GM18498 (cell line): ENCODE measurements around the gene MELTF.

Experiments used
- ATAC-seq: cut with Tn5 transposase; IDR thresholded peaks from one replicate; pipeline ENCODE4 v1.9.1; 2021; ENCODE audit warnings: mild to moderate bottlenecking, moderate library complexity; ENCODE audit not compliant: unreplicated experiment

The MELTF gene

GRCh38 chr3:196995027-196995426 lies 34.6 kb downstream of the MELTF start:
- no peak for ATAC-seq

DNA sequence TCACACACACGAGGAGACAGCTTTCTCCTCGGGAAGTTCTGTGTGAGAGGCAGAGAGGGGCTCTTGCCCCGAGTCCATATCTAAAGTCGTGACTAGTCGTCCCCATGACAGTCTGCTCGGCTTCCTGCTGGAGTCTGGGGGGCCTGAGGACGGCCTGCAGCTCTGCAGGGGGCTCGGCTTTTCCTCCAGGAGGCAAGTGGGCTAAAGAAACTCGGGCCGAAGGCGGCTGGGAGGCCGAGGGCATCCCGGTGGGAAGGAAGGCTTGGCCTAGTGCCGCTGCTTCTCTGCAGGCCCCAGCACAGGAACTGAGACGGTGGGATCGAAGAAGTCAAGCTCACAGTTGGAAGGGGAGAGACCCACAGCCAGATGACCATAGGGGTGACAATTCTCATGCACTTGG lies 35.6 kb downstream of the MELTF start:
- no peak for ATAC-seq

DNA sequence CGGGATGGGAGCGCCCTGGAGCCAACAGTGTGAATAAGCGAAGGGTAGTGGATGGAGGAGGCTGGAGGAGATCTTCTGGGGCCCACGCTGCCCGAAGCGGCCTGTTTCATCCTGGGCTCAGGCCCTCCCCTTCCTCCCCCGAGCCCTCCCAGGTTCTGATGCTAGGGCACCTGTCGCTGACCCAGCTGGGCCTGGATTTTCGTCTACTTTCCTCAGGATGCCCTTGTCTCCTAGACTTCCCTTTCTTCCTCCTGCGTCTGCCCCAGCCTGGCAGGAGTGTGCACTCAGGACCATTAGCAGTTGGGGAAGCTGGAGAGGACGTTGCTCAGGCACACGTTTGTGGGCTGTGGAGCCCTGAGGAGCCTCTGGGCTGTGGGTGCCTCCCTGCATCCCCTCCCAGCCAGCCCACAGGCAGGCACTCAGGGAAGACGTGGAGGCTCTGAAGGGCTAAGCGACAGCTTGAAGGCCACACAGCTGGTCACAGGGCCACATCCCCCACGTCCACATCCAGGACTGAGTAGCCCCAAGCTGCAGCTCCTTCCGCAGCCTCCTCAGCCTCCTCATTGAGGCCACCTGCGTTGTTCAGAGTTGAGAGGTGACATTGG lies 37.1 kb downstream of the MELTF start:
- no peak for ATAC-seq

DNA sequence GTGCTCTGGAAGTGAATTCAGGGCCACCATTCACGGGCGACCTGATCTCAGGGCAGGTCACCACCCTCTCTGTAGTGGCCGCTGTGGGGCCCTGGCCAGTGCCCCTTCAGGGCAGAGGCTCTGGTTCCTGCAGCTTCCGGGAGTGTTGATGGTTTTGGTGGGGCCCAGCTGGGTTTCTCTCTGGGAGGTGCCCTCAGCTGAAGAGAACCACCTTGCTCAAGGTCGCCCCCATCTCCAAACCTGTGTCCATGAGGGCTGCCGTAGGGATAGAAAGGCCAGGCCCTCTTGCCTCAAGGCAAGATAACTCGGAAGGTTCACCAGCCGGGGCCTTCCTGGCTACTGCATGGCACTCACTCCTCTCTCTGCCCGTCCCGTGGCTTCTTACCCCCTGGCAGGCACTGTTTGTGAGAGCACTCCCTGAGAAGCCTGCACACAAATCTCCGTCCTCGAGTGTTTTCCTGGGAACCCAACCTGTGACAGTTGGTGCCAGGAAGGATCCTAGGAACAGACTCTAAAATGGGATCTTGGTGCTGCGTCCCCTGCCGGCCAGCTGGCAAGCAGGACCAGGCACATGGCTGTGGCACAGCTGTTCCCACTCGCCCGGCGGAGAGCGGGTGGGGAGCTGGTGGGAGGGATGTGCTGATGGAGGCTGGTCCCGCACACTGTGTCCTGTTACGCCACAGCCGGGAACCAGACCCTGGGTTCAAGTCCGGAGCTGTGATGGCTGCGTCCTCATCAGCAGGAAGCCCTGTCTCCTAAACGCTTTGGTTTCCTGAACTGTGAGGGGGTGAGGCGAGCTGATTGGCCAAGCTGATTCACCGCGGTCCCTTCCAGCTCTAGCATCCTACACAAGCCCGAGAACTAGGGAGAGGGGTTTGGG lies 37.8 kb downstream of the MELTF start:
- no peak for ATAC-seq

GRCh38 chr3:196990601-196991007 lies 39.0 kb downstream of the MELTF start:
- ATAC-seq: no peak

DNA sequence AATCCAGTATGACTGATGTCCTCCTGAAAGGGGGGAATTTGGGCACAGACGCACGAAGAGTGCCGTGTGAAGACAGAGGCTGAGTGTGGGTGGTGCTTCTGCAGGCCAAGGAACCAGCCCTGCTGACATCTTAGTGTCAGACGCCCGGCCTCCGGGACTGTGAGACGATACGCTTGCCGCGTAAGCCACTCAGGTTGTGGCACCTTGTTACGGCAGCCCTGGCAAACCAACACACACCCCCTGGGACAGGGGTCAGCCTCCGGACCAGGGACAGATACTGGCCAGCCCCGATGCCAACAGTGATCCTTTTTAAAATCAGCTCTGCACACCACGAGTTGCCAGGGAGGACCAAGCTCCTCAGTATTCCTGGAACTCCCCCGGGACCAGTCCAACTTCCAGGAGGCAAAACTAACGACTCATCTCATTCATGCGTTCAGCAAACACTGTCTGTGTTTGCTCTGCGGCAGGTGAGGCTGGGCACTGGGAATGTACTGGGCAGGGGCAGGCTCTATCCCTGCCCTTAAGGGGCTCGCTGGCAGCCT lies 39.8 kb downstream of the MELTF start:
- no peak for ATAC-seq

DNA sequence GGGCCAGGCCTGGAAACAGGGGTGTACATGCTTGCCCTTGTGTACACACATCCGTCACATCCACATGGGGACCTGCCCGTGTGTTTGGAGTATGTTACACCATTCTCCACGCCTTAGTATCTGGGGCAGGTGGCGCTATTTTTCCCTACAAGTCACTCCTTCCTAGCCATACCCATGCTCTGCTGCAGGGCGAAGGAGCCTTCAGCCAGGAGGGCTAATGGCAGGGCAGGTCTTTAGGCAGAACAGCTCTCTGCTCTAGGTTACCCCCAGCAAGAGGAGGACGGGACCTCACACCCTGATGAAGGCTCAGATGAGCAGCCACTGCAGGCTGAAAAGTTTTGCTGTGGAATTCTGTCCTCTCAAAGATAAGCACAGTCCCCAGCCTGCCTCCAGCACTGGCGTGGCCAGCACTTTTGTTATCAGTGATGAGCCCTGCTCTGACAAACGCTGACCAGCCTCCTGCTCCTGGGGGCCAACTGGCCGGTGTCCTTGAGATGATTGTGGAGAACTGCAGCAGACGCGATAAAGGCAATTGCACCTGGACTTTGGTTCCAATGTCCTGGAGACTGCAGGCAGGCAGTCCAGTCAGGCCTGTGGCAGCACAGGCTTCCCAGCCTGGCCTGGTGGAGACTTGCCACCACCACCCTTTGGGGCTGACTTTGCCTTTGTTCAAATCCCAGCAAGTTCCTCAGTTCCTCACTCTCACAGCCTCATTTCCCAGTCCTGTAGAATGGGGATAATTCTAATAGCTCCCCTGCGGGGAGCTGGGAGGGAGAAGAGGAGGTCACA lies 41.2 kb downstream of the MELTF start:
- ATAC-seq: no peak

- no peak for ATAC-seq
Observed at GRCh38 chr3:196987022-196987421, 42.6 kb downstream of the MELTF start.

GRCh38 chr3:196985954-196986885 lies 43.4 kb downstream of the MELTF start:
- ATAC-seq: no peak

DNA sequence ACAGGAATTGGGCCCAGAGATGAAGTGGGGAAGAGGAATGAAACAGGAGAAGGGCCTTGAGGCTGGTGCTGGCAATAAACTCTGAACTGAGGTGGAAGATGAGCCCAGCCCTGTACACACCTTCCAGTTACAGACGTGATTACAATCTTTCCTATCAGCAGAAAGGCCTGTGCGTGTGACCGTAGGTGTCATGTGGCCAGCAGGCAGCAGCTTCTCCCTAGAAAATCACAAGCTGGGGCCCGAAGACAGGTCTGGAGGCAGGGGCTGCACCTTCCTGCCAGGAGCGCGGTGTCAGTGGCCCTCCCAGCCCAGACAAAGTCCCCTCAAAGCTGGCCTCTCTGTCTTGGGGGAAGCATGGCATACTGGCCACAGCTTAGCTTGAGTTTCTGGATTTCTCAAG lies 44.3 kb downstream of the MELTF start:
- ATAC-seq: no peak

DNA sequence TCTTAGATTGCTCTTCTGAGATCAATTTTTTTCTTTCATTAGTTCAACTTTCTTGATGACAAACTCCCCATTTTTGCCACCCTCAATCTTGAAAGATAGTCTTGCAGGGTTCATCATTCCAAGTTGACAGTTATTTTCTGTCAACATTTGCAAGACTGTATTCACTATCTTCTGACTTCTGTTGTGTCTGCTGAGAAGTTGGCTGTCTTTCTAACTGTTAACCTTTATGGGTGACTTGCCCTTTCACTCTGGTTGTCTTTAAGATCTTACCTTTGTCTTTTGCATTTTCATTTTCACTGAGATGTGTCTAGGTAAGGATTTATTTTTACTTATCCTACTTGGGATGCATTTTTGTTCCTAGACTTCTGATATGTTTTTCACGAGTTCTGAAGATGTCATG lies 46.4 kb downstream of the MELTF start:
- ATAC-seq: no peak

- ATAC-seq: no peak
Observed at GRCh38 chr3:196981657-196982056, 48.0 kb downstream of the MELTF start.

DNA sequence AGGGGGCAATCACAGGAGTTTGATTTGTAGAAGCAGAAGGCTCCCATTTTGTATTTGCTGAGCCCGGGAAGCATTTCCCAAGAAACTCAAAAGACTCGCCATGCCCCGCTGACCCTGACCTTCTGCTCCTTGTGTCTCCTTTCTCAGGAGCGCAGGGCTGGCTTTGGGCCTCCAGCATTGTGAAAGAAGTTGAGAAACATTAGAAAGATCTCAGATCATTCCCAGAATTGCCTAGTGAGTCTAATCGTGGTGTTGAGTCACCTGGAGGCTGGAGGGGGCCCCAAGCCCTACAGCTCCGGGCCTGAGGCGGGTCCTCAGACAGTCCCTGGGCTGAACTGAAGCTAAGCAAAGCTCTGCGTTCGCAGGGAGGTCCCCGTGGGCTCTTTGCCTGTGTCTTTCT lies 50.1 kb downstream of the MELTF start:
- ATAC-seq: no peak

DNA sequence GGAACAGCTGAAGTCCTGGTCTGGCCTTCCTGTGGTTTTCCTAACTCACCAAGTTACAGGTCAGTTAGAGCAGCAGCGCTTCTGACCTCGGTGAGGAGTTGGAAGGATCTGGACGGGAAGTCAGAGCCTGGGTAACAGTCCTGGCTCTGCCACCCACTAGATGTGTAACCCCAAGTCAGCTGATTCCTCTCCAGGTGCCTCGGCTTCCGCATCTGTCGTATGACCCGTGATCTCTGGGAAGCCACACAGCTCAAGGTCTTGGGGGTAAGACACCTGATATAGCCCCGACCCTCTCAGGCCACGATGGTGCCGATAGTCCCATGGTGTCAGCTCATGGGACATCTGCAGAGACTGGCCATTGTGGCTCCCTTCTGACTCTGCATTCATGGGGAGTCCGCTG lies 52.7 kb downstream of the MELTF start:
- ATAC-seq: no peak

GRCh38 chr3:196975349-196975748 lies 54.3 kb downstream of the MELTF start:
- ATAC-seq: no peak

DNA sequence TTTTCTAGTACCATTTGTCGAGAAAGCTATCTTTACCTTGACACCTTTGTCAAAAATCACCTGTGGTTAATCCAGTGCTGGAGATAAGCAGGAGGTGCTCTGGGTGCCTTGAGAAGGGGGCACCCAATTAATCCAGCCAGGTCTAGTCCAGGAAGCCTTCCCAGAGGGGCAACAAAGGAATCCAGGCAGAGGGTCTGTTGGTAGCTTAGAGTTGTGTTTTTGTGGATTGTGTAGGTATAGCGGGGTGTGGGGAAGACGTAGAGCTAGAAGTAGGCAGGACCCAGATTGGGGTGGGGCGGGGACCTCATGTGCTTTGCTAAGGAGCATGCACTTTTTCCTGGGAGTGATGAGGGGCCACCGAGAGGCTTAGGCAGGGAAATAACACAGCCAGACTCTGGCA lies 55.0 kb downstream of the MELTF start:
- no peak for ATAC-seq

GRCh38 chr3:196971094-196971698 lies 58.4 kb downstream of the MELTF start:
- no peak for ATAC-seq

DNA sequence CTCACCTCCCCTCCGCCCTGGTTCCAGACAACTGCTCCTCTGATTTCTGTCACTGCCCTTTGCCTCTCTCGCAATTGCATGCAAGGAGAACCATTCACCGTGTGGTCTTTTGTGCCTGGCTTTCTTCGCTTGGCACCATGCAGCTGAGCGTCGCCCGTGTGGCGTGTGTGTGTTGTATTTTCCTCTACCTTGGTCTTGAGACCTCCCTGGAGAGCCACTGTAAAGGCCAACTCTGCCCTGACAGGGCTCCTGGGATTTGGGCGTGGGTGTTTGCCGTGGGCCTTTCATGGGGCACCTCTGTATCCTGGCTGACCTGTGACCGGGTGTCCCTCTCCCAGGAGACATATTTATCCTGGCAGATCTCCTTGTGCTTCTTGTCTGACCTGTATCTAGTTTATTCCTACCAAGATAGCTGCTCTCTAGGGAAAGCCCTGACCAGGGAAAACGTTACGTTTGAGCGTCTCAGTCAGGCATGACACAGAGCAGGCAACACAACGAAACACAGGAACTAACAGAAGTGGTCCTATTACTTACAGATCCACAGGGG lies 59.0 kb downstream of the MELTF start:
- ATAC-seq: no peak

GRCh38 chr3:196969660-196970546 lies 59.7 kb downstream of the MELTF start:
- ATAC-seq: peak; percentile 59
